HepG2 (cell line): ENCODE data around the gene NBEA. TPM values are rescaled to one million over a fixed set of nuclear protein-coding genes. Genes with fewer than 3 reads are reported as not detected.

Source experiments
- ARNT2 ChIP-seq: sonication (generic); formaldehyde crosslinking; IDR thresholded peaks from 2 replicates; pipeline ENCODE4 v1.8.0; 2022; ENCODE audit warnings: mild to moderate bottlenecking, low read depth, missing genetic modification reagents, moderate library complexity
- CREB1 ChIP-seq, 2 experiments: fragments of 450-650 bp in 1 of 2; IDR thresholded peaks; 2 replicates each; pipeline ENCODE4 v1.6.1; 2016 to 2017; ENCODE audit warnings: control low read depth in 1 of 2, mild to moderate bottlenecking in 1 of 2, missing compliant biosample characterization in 1 of 2, missing genetic modification characterization in 1 of 2
- EEA1 ChIP-seq: sonication (generic); formaldehyde crosslinking; IDR thresholded peaks from 2 replicates; pipeline ENCODE4 v1.5.1; 2020; ENCODE audit warnings: mild to moderate bottlenecking, missing genetic modification reagents, borderline replicate concordance
- EED ChIP-seq: sonication (generic); formaldehyde crosslinking; IDR thresholded peaks from 2 replicates; pipeline ENCODE4 v1.5.0; 2020; ENCODE audit warnings: mild to moderate bottlenecking, missing genetic modification reagents
- FOXO1 ChIP-seq: sonication (generic); formaldehyde crosslinking; IDR thresholded peaks from 2 replicates; pipeline ENCODE4 v1.4.0; 2020; ENCODE audit warnings: missing genetic modification reagents
- GMEB1 ChIP-seq: sonication (generic); formaldehyde crosslinking; IDR thresholded peaks from 2 replicates; pipeline ENCODE4 v1.5.1; 2020; ENCODE audit warnings: missing genetic modification reagents, mild to moderate bottlenecking, borderline replicate concordance
- GZF1 ChIP-seq: sonication (generic); formaldehyde crosslinking; IDR thresholded peaks from 2 replicates; pipeline ENCODE4 v1.5.1; 2020; ENCODE audit warnings: mild to moderate bottlenecking, missing genetic modification reagents
- HES4 ChIP-seq: sonication (generic); formaldehyde crosslinking; IDR thresholded peaks from 2 replicates; pipeline ENCODE4 v1.9.0; 2021; ENCODE audit warnings: mild to moderate bottlenecking, missing genetic modification reagents, borderline replicate concordance
- KMT2B ChIP-seq: IDR thresholded peaks from 2 replicates; pipeline ENCODE4 v1.6.1; 2016; ENCODE audit warnings: missing genetic modification reagents, missing compliant biosample characterization
- MTF1 ChIP-seq: sonication (generic); formaldehyde crosslinking; IDR thresholded peaks from 2 replicates; pipeline ENCODE4 v1.5.0; 2020; ENCODE audit warnings: missing genetic modification reagents
- SOX5 ChIP-seq: IDR thresholded peaks from 2 replicates; pipeline ENCODE4 v1.6.1; 2016; ENCODE audit warnings: borderline replicate concordance
- SP5 ChIP-seq: IDR thresholded peaks from 2 replicates; pipeline ENCODE4 v1.6.1; 2016; ENCODE audit warnings: low read depth, borderline replicate concordance
- SRY ChIP-seq: sonication (generic); formaldehyde crosslinking; IDR thresholded peaks from 2 replicates; pipeline ENCODE4 v1.8.0; 2022; ENCODE audit warnings: mild to moderate bottlenecking, missing genetic modification reagents
- ZBTB33 ChIP-seq: sonication (generic); formaldehyde crosslinking; IDR thresholded peaks from 2 replicates; pipeline ENCODE4 v1.4.0; 2020; ENCODE audit warnings: missing genetic modification reagents
- ZBTB7A ChIP-seq: sonication (generic); formaldehyde crosslinking; IDR thresholded peaks from 2 replicates; pipeline ENCODE4 v1.8.0; 2022; ENCODE audit warnings: mild to moderate bottlenecking, missing genetic modification reagents
- ZBTB8A ChIP-seq: sonication (generic); formaldehyde crosslinking; IDR thresholded peaks from 2 replicates; pipeline ENCODE4 v1.4.0; 2020; ENCODE audit warnings: mild to moderate bottlenecking, low read depth, missing genetic modification reagents, borderline replicate concordance
- ZKSCAN8 ChIP-seq: IDR thresholded peaks from 2 replicates; pipeline ENCODE4 v1.6.1; 2016; ENCODE audit warnings: borderline replicate concordance, missing genetic modification reagents, missing compliant biosample characterization
- ZNF256 ChIP-seq: sonication (generic); formaldehyde crosslinking; conservative IDR thresholded peaks from 2 replicates; pipeline ENCODE4 v1.4.0; 2020; ENCODE audit warnings: missing genetic modification reagents
- ZNF382 ChIP-seq: sonication (generic); formaldehyde crosslinking; IDR thresholded peaks from 2 replicates; pipeline ENCODE4 v1.5.0; 2020; ENCODE audit warnings: missing genetic modification reagents, mild to moderate bottlenecking, borderline replicate concordance
- ZNF570 ChIP-seq: sonication (generic); formaldehyde crosslinking; IDR thresholded peaks from 2 replicates; pipeline ENCODE4 v1.4.0; 2020; ENCODE audit warnings: mild to moderate bottlenecking, missing genetic modification reagents, borderline replicate concordance
- ZNF619 ChIP-seq: sonication (generic); formaldehyde crosslinking; IDR thresholded peaks from 2 replicates; pipeline ENCODE4 v1.4.0; 2020; ENCODE audit warnings: mild to moderate bottlenecking, missing genetic modification reagents
- ZNF713 ChIP-seq: sonication (generic); formaldehyde crosslinking; IDR thresholded peaks from 2 replicates; pipeline ENCODE4 v1.4.0; 2020; ENCODE audit warnings: mild to moderate bottlenecking, missing genetic modification reagents
- ZNF775 ChIP-seq: sonication (generic); formaldehyde crosslinking; IDR thresholded peaks from 2 replicates; pipeline ENCODE4 v1.4.0; 2020; ENCODE audit warnings: missing genetic modification reagents, mild to moderate bottlenecking, moderate library complexity, borderline replicate concordance
- ZSCAN9 ChIP-seq: IDR thresholded peaks from 2 replicates; pipeline ENCODE4 v1.6.1; 2016; ENCODE audit warnings: borderline replicate concordance
- polyA plus RNA-seq, 8 experiments: library from polyadenylated mRNA; depleted of rRNA in 3 of 8; stranded (reverse) in 7 of 8; unstranded in 1 of 8; fragments of >200 nt; fragmentation: Illumina TruSeq in 4 of 8; extraction: Trizol in 4 of 8; gene quantifications; 2 replicates each; pipeline versions ENCODE4 v1.2.1 to v1.2.3, GENCODE V29; 2011 to 2016; ENCODE audit warnings: low read depth in 4 of 8, missing spikeins in 1 of 8, mixed read lengths in 1 of 8; ENCODE audit not compliant: insufficient read depth in 1 of 8
- total RNA-seq, 5 experiments: library from RNA; depleted of rRNA; stranded (reverse); fragments of >200 nt; fragmentation: Illumina TruSeq; extraction: Trizol; gene quantifications; 2 replicates each; pipeline ENCODE4 v1.2.3, GENCODE V29; 2016; ENCODE audit warnings: low read depth in 1 of 5

NBEA gene
- total and polyA plus RNA-seq, 2 of the 13 experiments (the other 11 are each of a cell fraction or from before 2014, with no cell fraction given), result 2.7 to 2.8 TPM

- TF ChIP-seq GMEB1 (no peak), SOX5 (CRISPR knock-in tag) (peak; percentile 86), CREB1 (IDR thresholded peaks at IDR 0.05) (peak; percentile 3; the same call in 1 of the 2 replicates), CREB1 (CRISPR knock-in tag; IDR thresholded peaks at IDR 0.05) (peak; percentile 63; the same call in 1 of the 2 replicates), HES4 (no peak), ZKSCAN8 (CRISPR knock-in tag) (no peak), ZNF713 (CRISPR knock-in tag) (no peak), ZBTB8A (CRISPR knock-in tag) (no peak), ZBTB33 (no peak), ZNF382 (CRISPR knock-in tag) (no peak), ARNT2 (CRISPR knock-in tag) (no peak), ZNF570 (no peak), SP5 (CRISPR knock-in tag) (no peak), GZF1 (CRISPR knock-in tag) (no peak), SRY (CRISPR knock-in tag) (no peak), ZNF256 (no peak), FOXO1 (CRISPR knock-in tag) (peak; percentile 86; the same call in 1 of the 2 replicates), ZBTB7A (no peak), ZNF619 (CRISPR knock-in tag) (no peak), ZNF775 (CRISPR knock-in tag) (no peak), EEA1 (CRISPR knock-in tag) (no peak), EED (CRISPR knock-in tag) (no peak), MTF1 (CRISPR knock-in tag) (no peak), ZSCAN9 (CRISPR knock-in tag) (no peak), KMT2B (CRISPR knock-in tag) (no peak)
Measured at GRCh38 chr13:35283856-35284255, 341.8 kb downstream of the NBEA start (continued).
